Activated CD8-positive, alpha-beta memory T cell treated with anti-CD3 and anti-CD28 coated beads, Interleukin-2, amount 10 ng/mL, durations not matched to agents 7 days and 5 days (primary cell): ENCODE results near the gene SLC25A13. TPM values are rescaled to one million over a fixed set of nuclear protein-coding genes. Genes with fewer than 3 reads are reported as not detected.

Experiments used
- ATAC-seq: fragments of 150-1000 bp; cut with Tn5 transposase; one replicate; pipeline ENCODE4 v1.10.0; 2021; ENCODE audit warnings: moderate library complexity
- CTCF ChIA-PET: fragments of 350-600 bp; sonication (Branson Sonifier 250); formaldehyde crosslinking; loops from one replicate; lab custom pipeline; 2021; ENCODE audit warnings: antibody characterized with exemption; lab: Charles Lee
- DNase-seq: peaks from one replicate; pipeline ENCODE4 v3.0.0-alpha.2; 2020
- H3K27ac Mint-ChIP-seq: one replicate; pipeline ENCODE4 v1.8.0; 2021; ENCODE audit warnings: mild to moderate bottlenecking, mixed read lengths
- H3K27me3 Mint-ChIP-seq: one replicate; pipeline ENCODE4 v1.8.0; 2021; ENCODE audit warnings: mixed read lengths
- H3K36me3 Mint-ChIP-seq: one replicate; pipeline ENCODE4 v1.8.0; 2021; ENCODE audit warnings: mild to moderate bottlenecking, mixed read lengths
- H3K4me1 Mint-ChIP-seq: one replicate; pipeline ENCODE4 v1.8.0; 2021; ENCODE audit warnings: mixed read lengths
- H3K4me3 Mint-ChIP-seq: one replicate; pipeline ENCODE4 v1.8.0; 2021; ENCODE audit warnings: mild to moderate bottlenecking, moderate library complexity, mixed read lengths
- H3K9me3 Mint-ChIP-seq: one replicate; pipeline ENCODE4 v1.8.0; 2022; ENCODE audit warnings: low read depth, mixed read lengths
- total RNA-seq, 2 experiments: library from RNA; stranded (reverse); gene quantifications; one replicate each; pipeline ENCODE4 v1.2.3, GENCODE V29; 2021

The SLC25A13 gene
- total RNA-seq, 2 experiments from 2014 or later, result 7.9 to 10.4 TPM

DNA sequence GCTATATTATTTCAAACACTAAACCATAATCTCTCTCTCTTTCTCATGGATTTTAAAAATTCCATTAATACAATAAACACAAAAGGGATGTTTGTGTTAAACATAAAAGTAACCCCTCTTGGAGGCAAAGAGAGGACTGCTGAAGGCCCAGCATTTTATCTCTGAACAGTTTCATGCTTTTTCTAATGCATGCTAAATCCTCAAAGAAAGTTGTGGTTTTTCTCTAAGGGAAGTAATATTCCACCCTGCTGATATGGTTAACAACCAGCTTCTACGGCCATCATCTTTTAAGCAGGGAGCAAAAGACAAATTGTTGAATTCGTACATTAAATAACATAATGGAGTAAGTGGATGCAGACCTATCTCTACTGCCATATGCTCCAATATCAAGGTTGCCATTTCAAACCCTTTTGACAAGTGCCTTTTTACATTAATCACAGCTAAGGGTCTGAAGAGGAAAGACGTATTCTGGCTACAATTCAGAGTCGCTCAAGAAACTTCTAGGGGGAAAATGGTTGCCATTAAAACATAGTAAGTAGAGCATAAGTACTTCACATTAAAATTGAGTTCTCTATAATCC is 103.1 kb downstream of the SLC25A13 start:
- Mint-ChIP-seq H3K4me3 (no peak overlapping the region), H3K27ac (no peak overlapping the region), H3K27me3 (no peaks in the 10 kb centered on the region), H3K36me3 (no peaks in the 10 kb centered on the region), H3K9me3 (peaks cover 2% of the 10 kb centered on the region), H3K4me1 (no peaks in the 10 kb centered on the region)
- DNase-seq (no peak), ATAC-seq (no peak)
- CTCF ChIA-PET, result no interaction called here

DNA sequence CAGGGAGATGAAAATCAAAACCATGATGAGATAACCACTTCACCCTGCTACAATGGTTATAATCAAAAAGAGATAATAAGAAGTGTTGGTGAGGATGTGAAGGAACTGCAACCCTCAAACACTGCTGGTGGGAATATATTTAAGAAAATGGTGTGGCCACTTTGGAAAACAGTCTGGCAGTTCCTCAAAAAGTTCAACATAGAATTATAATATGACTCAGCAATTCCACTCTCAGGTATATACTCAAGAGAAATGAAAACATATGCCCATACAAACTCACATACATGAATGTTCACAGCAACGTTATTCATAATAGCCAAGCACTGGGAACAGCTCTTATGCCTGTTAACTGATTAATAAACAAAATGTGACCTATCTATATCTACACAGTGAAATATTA is 104.8 kb downstream of the SLC25A13 start:
- H3K4me3 Mint-ChIP-seq, result no peak overlapping the region

DNA sequence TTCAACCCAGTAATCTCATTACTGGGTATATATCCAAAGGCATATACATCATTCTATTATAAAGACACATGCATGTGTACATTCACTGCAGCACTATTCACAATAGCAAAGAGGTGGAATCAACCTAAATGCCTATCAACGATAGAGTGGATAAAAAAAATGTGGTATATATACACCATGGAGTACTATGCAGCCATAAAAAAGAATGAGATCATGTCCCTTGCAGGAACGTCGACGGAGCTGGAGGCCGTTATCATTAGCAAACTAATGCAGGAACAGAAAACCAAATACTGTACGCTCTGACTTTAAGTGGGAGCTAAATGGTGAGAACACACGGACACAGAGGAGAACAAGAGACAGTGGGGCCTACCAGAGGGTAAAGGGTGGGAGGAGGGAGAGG is 105.5 kb downstream of the SLC25A13 start:
- Mint-ChIP-seq H3K9me3 (peaks cover 2% of the 10 kb centered on the region), H3K36me3 (no peaks in the 10 kb centered on the region), H3K4me3 (no peak overlapping the region), H3K27me3 (no peaks in the 10 kb centered on the region), H3K4me1 (no peaks in the 10 kb centered on the region), H3K27ac (no peak overlapping the region)
- no peak for ATAC-seq
- CTCF ChIA-PET, result no interaction called here
- no peak for DNase-seq

More for the DNA sequence above, 104.8 kb downstream of the SLC25A13 start:
- no peak for ATAC-seq
- H3K27ac Mint-ChIP-seq, result no peak overlapping the region
- no peaks in the 10 kb centered on the region for H3K4me1 Mint-ChIP-seq
- CTCF ChIA-PET, result no interaction called here
- peaks cover 2% of the 10 kb centered on the region for H3K9me3 Mint-ChIP-seq
- H3K27me3 Mint-ChIP-seq, result no peaks in the 10 kb centered on the region
- H3K36me3 Mint-ChIP-seq, result no peaks in the 10 kb centered on the region
- DNase-seq, result no peak

DNA sequence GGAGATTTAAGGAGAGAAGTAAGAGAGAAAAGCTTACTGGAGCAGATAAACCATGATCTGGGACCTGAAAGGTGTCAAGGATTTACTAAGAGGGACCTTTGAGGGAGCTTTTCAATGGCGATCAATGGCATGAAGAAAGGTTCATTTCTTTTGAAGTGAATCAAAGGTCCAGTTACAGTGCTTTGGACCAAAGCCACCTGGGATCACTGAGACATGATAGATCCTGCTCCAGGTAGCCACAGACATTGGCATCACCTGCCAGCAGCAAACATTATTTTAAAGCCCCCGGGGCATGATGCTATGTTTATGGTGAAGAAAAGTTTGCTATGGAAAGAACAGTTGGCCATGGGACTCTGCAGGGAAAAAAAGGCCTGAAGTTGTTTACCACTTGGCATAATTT is 109.4 kb downstream of the SLC25A13 start:
- no peak for ATAC-seq
- H3K4me3 Mint-ChIP-seq, result no peak overlapping the region
- no peak overlapping the region for H3K27ac Mint-ChIP-seq
- no peaks in the 10 kb centered on the region for H3K27me3 Mint-ChIP-seq
- H3K4me1 Mint-ChIP-seq, result no peaks in the 10 kb centered on the region
- H3K36me3 Mint-ChIP-seq, result no peaks in the 10 kb centered on the region
- H3K9me3 Mint-ChIP-seq, result peaks cover 2% of the 10 kb centered on the region
- DNase-seq, result no peak
- CTCF ChIA-PET, result no interaction called here

- DNase-seq (no peak), ATAC-seq (no peak)
- Mint-ChIP-seq H3K36me3 (no peaks in the 10 kb centered on the region), H3K27me3 (no peaks in the 10 kb centered on the region), H3K9me3 (peaks cover 2% of the 10 kb centered on the region), H3K4me1 (no peaks in the 10 kb centered on the region), H3K4me3 (no peak overlapping the region), H3K27ac (no peak overlapping the region)
- CTCF ChIA-PET, result no interaction called here
Measured at GRCh38 chr7:96211954-96212353, 109.9 kb downstream of the SLC25A13 start.

- H3K4me1 Mint-ChIP-seq, result no peaks in the 10 kb centered on the region
- no peaks in the 10 kb centered on the region for H3K36me3 Mint-ChIP-seq
- CTCF ChIA-PET, result no interaction called here
- H3K27ac Mint-ChIP-seq, result no peak overlapping the region
- no peak for ATAC-seq
- DNase-seq, result no peak
- H3K27me3 Mint-ChIP-seq, result no peaks in the 10 kb centered on the region
- no peaks in the 10 kb centered on the region for H3K9me3 Mint-ChIP-seq
- H3K4me3 Mint-ChIP-seq, result no peak overlapping the region
Measured at GRCh38 chr7:96205665-96206064, 116.2 kb downstream of the SLC25A13 start.

- no peaks in the 10 kb centered on the region for H3K9me3 Mint-ChIP-seq
- H3K27ac Mint-ChIP-seq, result no peak overlapping the region
- ATAC-seq (no peak), DNase-seq (no peak)
- no peaks in the 10 kb centered on the region for H3K36me3 Mint-ChIP-seq
- no peak overlapping the region for H3K4me3 Mint-ChIP-seq
- H3K4me1 Mint-ChIP-seq, result no peaks in the 10 kb centered on the region
- CTCF ChIA-PET, result no interaction called here
- no peaks in the 10 kb centered on the region for H3K27me3 Mint-ChIP-seq
Measured at GRCh38 chr7:96204601-96205000, 117.3 kb downstream of the SLC25A13 start.

DNA sequence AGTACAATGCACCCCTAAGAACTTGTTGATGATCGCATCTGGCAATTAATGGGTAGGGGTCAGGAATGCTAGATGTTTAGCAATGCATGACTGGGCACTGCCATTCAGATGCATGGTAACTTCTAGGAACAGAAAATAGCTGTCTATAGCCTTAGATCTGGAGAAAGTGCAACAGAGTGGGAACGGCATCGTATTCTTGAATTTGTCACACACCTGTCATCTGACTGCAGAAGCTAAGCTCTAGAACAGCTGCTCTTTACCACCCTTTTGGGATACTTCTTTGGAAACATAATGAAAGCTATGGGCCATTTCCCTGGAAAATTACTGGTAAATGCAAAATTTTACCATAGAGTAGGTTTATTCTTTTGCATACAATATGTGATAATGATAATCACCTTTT is 118.1 kb downstream of the SLC25A13 start:
- H3K27ac Mint-ChIP-seq, result no peak overlapping the region
- CTCF ChIA-PET, result no interaction called here

GRCh38 chr7:96202102-96202501 is 119.8 kb downstream of the SLC25A13 start:
- Mint-ChIP-seq H3K4me3 (no peak overlapping the region), H3K27ac (no peak overlapping the region), H3K9me3 (no peaks in the 10 kb centered on the region), H3K27me3 (no peaks in the 10 kb centered on the region), H3K4me1 (no peaks in the 10 kb centered on the region), H3K36me3 (no peaks in the 10 kb centered on the region)
- CTCF ChIA-PET, result no interaction called here
- DNase-seq (no peak), ATAC-seq (no peak)

More for the DNA sequence above, 118.1 kb downstream of the SLC25A13 start:
- Mint-ChIP-seq H3K4me1 (no peaks in the 10 kb centered on the region), H3K27me3 (no peaks in the 10 kb centered on the region), H3K36me3 (no peaks in the 10 kb centered on the region), H3K4me3 (no peak overlapping the region), H3K9me3 (no peaks in the 10 kb centered on the region)
- ATAC-seq (no peak), DNase-seq (no peak)

DNA sequence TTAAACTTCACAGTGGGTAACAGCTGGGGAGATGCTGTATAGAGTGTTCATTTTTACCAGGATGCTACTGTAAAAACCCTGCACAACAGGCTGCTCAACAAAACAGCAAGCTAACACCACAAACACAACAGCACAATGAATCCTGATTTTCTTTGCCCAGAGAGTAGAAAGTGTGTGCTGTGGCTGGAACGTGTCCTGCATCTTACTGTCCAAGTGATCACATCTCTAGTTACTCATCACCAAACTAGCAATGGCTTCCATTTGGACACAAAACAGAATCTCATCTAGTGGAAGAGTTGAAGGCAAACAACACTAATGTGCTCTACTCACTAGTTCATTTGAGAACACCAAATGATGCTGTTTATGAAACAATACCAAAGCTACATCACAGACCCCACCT is 121.2 kb downstream of the SLC25A13 start:
- no peaks in the 10 kb centered on the region for H3K36me3 Mint-ChIP-seq

DNA sequence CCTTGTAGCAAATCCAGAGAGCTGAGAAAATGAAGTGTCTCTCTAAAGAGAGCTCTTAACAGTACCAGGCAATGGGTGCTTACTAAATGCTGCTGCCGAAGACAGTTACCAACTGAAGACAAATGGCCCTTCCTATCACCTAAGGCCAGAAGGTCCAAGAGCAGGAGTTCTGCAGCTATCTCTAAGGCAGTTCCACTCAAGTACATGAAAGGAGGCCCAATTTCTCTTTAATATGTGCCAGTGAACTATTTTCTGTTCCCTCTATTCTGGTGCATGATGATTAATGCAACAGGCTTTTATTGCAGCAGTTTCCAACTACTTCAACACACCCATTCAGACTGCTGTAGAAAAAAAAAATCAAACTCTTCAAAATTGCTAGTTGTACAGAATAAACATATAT is 122.5 kb downstream of the SLC25A13 start:
- Mint-ChIP-seq H3K4me1 (no peaks in the 10 kb centered on the region), H3K4me3 (no peak overlapping the region), H3K36me3 (no peaks in the 10 kb centered on the region), H3K9me3 (no peaks in the 10 kb centered on the region), H3K27ac (no peak overlapping the region), H3K27me3 (no peaks in the 10 kb centered on the region)
- CTCF ChIA-PET, result no interaction called here
- DNase-seq (no peak), ATAC-seq (no peak)

More for the DNA sequence above, 121.2 kb downstream of the SLC25A13 start:
- ATAC-seq (no peak), DNase-seq (no peak)
- no peaks in the 10 kb centered on the region for H3K27me3 Mint-ChIP-seq
- no peak overlapping the region for H3K27ac Mint-ChIP-seq
- no peaks in the 10 kb centered on the region for H3K4me1 Mint-ChIP-seq
- CTCF ChIA-PET, result no interaction called here
- no peak overlapping the region for H3K4me3 Mint-ChIP-seq
- no peaks in the 10 kb centered on the region for H3K9me3 Mint-ChIP-seq

DNA sequence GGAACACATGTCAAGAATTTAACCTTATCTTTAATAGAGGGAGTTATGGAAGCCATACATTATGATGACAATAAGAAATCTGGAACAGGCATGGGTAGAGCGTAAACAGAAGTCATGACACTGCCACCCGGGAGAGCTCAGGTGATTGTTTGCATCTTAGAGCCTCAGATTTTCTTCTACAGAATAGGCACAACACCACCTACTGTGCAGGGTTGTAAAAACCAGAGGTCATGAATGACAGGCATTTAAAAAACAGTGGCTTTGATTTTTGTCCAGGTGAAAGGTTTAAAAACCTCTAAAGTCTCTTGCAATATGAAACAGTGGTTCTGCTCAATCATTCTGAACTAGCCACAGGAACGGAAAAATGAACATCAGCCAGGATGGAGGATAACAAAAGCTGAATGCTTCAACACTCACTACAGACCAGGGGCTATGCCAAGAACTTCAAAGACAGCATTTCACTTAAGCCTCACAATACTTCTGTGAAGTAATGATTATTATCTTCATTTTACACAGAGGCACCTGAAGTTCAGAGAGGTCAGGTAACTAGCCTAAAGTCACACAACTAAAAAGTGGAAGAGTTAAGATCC is 123.8 kb downstream of the SLC25A13 start:
- Mint-ChIP-seq H3K4me1 (no peaks in the 10 kb centered on the region), H3K4me3 (no peak overlapping the region), H3K36me3 (no peaks in the 10 kb centered on the region), H3K9me3 (no peaks in the 10 kb centered on the region), H3K27me3 (no peaks in the 10 kb centered on the region), H3K27ac (no peak overlapping the region)
- ATAC-seq (no peak), DNase-seq (no peak)
- CTCF ChIA-PET, result no interaction called here

GRCh38 chr7:96196676-96197075 is 125.2 kb downstream of the SLC25A13 start:
- Mint-ChIP-seq H3K27ac (no peak overlapping the region), H3K4me3 (no peak overlapping the region), H3K4me1 (no peaks in the 10 kb centered on the region), H3K27me3 (no peaks in the 10 kb centered on the region), H3K9me3 (no peaks in the 10 kb centered on the region), H3K36me3 (peaks cover 5% of the 10 kb centered on the region)
- CTCF ChIA-PET, result no interaction called here
- DNase-seq, result no peak
- no peak for ATAC-seq

DNA sequence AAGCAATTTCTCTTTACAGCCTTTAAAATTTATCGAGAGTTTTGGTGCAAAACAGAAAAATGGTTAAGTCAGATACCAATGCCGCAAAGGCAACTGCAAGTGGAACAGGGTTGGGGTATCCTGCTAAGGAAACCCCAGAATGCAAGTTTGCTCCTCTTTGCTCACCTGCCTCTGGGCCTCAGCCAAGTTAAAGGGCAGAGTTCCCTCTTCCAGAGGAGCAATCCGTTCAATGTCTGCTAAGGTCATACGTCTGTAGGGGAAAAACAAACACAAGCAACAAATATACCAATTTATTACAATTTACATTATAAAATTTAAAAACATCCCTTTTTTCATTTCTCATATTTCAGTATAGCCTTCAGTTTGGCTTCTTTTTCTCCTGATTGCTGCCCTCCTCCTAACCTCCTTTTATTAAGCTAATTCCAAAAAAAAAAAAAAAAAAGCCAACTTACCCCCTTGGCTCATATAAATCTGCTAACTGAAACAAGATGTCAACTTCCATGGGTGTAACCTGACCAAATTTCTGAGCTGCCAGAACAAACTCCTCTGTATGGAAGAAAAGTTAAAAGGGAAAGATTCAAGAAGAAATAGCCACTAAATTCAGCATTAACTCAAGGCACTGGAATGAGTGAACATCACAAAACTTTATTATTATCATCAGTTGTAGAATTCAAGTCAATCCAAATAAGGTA is 132.6 kb downstream of the SLC25A13 start:
- H3K9me3 Mint-ChIP-seq, result no peaks in the 10 kb centered on the region
- H3K27ac Mint-ChIP-seq, result no peak overlapping the region
- CTCF ChIA-PET, result no interaction called here
- no peaks in the 10 kb centered on the region for H3K27me3 Mint-ChIP-seq
- no peak overlapping the region for H3K4me3 Mint-ChIP-seq
- no peaks in the 10 kb centered on the region for H3K4me1 Mint-ChIP-seq
- ATAC-seq, result no peak
- H3K36me3 Mint-ChIP-seq, result peaks cover 12% of the 10 kb centered on the region
- no peak for DNase-seq
